Stimulated activated CD4-positive, alpha-beta T cell treated with anti-CD3 and anti-CD28 coated beads, Interleukin-2, amount 100 ng/mL, for 24 hours (primary cell): ENCODE data around the gene ATF4.

ENCODE experiments used
- DNase-seq, 2 donors: peaks; one replicate each; pipeline ENCODE4 v3.0.0-alpha.2; 2020

Gene ATF4

DNA sequence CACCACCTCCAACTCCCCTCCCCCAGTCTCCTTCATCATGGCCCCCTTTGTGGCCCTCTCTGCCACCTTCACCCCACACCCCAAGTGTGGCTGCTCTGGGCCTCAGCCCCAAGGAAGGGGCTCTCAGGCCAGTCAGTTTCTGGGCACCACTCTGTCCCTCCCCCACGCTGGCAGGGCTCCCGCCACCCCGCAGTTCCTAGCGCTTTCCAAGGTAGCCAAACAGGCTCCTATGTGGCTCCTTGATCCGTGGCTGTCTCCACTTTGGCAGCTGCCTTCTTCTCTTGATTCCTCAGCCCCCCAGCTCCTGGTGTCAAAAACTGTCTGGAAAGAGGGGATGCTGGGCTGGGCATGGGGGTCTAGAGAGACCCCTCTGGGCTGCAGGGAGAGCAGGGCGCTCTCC, 39.8 kb downstream of the ATF4 start:
- DNase-seq: no peak

DNA sequence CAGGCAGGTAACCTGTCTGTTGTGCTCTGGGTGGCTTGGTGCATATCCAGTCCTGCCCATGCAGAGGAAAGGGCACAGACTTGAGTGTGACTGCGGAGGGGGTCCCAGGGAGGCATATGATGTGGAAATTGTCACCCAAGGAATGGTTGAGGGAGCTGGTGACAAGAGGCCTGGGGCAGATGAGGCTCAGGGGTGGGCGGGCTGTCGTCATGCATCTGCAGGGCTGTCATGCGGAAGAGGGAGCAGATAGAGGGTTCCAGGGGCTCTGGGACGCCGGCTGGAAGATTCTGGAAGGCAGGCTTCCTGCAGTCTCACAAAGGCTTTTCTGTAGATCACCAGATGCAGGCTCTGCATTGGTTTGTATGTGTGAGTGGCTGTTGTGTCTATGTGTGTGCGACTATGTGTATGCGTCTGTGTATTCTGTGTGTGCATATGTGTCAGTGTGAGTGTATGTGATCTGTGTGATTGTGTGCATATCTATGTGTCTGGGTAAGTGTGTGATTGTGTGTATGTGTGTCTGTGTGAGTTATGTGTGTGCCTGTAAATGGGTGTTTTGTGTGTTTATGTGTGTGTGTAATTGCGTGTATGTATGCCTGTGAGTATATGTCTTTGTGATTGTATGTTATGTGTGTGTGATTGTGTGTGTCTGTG, 42.6 kb downstream of the ATF4 start:
- no peak for DNase-seq

DNA sequence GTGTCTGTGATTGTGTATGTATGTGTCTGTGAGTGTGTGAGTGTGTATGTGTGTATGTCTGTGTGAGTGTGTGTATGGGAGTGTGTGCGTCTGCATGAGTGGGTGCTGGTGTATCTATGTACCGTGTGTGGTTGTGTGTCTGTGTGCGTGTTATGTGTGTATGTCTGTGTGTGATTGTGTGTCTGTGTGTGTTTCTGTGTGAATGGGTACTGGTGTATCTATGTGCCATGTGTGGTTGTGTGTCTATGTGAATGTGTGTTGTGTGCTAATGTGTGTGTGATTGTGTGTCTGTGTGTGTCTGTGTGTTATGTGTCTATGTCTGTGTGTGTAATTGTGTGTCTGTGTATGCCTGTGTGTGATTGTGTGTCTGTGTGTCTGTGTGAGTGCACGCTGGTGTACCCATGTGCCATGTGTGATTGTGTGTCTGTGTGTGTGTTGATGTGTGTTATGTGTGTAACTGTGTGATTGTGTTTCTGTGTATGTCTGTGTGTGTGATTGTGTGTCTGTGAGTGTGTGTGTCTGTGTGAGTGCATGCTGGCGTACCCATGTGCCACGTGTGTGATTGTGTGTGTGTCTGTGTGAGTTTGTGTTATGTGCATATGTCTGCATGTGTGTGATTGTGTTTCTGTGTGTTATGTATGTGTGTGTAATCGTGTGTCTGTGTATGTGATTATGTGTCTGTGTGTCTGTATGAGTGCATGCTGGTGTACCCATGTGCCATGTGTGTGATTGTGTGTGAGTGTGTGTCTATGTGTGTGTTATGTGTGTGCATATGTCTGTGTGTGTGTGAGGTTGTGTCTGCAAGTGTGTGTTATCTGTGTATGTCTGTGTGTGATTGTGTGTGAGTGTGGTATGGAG, 43.4 kb downstream of the ATF4 start:
- no peak for DNase-seq

DNA sequence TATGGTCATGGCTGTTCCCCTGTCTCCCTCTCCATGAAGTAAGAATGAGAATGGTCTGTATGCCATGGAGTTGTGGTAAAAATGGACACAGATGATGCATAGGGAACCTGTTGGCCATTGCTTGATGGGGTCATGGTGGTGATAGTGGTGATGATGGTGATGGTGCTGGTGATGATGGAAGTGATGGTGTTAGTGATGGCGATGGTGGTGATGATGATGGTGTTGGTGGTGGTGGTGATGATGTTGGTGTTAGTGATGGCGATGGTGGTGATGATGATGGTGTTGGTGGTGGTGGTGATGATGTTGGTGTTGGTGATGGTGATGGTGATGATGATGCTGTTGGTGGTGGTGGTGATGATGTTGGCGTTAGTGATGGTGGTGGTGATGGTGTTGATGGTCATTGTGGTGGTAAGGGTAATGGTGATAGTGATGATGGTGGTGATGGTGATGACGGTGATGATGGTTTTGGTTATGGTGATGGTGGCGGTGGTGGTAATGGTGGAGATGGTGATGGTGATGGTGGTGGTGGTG, 45.1 kb downstream of the ATF4 start:
- no peak for DNase-seq

DNA sequence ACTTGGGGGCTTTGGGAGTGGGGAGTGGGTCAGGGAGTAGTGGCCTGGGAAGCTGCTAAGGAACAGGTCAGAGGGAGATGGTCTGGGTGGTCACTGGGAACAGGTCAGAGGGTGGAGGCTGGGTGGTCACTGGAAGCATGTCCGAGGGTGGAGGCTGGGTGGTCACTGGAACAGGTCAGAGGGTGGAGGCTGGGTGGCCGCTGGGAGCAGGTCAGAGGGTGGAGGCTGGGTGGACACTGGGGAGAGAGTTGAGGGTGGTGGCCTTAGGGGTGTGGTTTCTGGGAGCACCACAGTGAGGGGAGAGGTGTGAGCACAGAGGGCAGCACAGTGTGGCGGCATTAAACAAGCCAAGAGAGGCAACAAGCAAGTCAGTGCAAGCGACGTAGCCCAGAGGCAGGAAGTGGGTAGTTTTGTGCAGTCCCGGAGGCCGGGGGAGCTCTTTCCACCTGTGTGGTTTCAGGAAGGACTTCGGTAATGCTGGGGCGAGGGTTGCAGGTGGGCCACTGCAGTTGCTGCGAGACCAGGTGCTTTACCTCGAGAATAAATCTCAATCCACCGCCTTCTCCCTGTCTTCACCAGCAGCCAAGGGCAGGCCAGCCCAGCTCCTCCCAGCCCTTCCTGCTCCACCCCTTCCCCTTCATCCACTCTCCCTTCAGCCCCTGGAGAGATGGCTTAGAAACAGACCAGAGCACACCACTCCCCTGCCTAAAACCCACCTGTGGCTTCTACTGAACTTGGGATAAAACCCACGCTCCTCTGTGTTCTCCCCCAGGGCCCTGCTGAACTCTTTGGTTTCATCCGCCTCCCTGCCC, 47.0 kb downstream of the ATF4 start:
- DNase-seq: peak; percentile 28 to 38

DNA sequence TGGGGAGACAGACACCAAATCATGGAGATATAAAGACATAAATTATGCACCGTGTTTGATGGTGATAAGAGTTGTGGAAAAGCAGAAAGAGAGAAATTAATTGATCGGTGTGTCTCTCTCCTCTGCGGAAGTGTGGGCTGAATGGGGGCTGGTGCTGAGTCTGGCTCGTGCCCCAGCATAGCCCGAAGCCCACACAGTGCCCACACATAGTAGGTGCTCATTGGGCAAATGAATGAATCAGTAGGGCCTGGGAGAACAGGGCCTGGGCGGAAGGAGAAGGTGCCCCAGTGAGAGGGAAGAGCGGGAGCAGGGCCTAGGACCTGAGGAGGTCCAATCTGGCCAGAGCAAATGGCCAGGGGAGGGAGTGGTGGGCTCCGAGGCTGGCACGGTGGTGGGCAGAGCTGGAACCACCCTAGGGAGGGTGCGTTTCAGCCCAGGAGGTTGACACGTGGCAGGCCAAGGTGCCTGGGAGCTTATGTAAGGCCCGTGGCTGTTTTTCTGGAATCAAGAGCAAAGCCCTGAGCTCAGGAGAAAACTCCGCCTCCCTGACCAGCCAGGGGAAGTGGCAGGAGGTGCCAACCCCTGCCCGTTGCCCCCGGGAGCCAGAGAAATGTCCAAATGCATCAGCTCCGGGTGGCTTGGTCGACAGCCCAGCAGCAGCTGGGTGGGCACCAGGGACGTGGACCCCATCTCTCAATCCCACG, 48.1 kb downstream of the ATF4 start:
- DNase-seq: no peak

DNA sequence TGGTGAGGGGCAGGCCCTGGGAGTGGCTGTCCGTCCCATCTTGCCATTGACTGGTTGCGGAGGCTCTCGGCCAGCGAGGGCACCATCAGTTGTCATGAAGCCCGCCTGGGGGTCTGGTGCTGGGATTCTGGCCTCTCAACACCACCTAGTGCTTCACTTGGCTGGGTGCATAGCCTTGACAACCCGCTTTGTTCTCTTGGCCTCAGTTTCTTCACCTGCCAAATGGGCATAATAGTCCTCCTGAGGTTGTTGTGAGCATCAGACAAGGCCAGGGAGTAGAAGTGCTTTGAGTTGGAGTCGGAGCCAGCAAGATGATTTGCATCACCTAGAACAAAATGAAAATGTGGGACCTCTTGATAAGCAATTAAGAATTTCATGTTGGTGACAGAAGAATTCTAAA, 48.7 kb downstream of the ATF4 start:
- DNase-seq: no peak

DNA sequence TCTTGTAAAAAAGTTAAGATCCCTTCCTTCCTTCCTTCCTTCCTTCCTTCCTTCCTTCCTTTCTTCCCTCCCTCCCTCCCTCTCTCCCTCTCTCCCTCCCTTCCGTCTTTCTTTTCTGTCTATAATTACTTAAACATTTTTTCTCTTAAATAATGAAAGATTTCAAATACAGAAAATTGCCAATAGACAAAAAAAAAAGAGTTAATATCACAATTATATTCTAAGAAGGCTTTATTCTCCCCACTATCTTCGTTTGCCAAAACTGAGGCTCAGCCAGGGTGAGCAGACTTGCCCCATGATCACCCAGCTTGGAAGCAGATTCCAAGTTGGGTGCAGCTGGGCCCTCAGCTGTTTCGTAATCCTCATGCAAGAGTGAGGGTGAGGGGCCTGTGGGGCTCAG, 49.9 kb downstream of the ATF4 start:
- no peak for DNase-seq

DNA sequence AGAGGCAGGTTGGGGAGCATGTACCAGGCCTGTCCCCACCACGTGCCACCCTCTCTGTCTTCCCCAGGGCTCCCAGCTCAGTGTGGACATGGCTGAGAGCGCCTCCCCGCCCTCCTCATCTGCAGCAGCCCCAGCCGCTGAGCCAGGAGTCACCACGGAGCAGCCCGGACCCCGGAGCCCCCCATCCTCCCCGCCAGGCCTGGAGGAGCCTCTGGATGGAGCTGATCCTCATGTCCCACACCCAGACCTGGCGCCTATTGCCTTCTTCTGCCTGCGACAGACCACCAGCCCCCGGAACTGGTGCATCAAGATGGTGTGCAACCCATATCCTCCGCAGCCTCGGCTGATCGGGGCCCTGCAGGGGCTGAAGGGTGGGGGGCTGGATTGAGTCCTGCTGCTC, 50.3 kb downstream of the ATF4 start, which contains the start of gene CACNA1I:
TSS of gene CACNA1I (plus strand) at position 89 of the 400 bp plus-strand sequence. CDS start at position 89, 0 bp downstream.
- DNase-seq: no peak

DNA sequence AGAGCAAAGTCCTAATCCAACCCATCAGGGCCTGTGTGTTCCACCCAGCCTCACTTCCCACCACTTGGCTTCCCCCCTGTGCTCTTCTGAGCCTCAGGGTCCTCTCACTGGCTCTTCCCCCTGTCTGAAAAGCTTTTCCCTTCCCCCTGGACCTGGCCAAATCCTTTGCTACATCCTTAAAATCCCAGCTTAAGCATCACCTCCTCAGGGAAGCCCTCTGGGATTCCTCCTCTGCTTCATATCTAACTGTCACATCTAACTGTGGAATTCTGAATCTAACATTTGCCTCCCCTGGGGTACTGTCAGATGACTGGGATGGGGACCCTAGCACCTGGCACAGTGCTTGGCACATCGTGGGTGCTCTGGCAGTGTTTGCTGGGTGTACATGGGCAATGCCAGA, 51.2 kb downstream of the ATF4 start:
- no peak for DNase-seq
